Measurements from ENCODE around the gene PLXNA2.

Gene PLXNA2

GRCh38 chr1:208083715-208084085 is 160.5 kb downstream of the PLXNA2 start:
- DNase-seq (ENCODE audit: low read depth), result no peak
- no peak overlapping the region for H3K4me3 ChIP-seq (replicated peaks; ENCODE audit: low read depth, low read length)
- TF ChIP-seq CTCF (IDR thresholded peaks at IDR 0.05; ENCODE audit: low read length, missing control alignments), result no peak

DNA sequence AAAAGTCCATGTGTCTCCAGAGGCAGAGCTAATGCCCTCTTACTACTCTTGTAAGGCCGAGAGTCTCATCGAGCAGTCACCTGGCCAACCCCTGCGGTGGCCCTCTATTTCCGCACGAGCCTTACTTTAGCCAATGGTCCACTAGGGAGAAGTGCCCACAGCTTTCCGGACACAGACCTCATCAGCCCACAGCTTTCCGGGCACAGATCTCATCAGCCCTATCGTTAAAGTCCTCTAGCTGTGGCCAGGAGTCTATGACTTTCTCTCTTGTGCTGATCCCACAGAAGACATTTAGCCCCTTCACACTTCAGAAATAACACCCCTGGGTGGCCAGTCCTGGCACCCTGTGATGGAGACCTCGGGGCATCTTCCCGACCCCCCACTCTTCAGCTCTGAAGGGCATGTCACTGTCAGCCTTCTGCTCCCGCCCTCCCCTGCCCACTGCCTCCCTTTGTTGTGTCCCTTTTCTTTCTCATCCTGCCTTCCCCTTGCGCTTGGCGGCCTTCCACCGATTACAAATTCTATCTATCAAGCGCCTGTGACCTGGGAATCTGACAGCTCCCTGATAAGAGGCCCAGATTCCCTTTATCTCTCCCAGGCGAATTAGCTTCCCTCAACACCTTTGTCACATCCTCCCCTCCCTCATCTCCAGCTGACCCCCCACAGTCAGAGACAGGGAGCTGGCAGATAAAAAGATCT is 161.0 kb downstream of the PLXNA2 start:
- TF ChIP-seq CTCF (IDR thresholded peaks at IDR 0.05; ENCODE audit: low read length, missing control alignments), result no peak
- DNase-seq (ENCODE audit: low read depth), result no peak
- no peak overlapping the region for H3K4me3 ChIP-seq (replicated peaks; ENCODE audit: low read depth, low read length)

GRCh38 chr1:208081972-208082371 is 162.2 kb downstream of the PLXNA2 start:
- no peak for DNase-seq (ENCODE audit: low read depth)
- TF ChIP-seq CTCF (IDR thresholded peaks at IDR 0.05; ENCODE audit: low read length, missing control alignments), result no peak
- no peak overlapping the region for H3K4me3 ChIP-seq (replicated peaks; ENCODE audit: low read depth, low read length)

GRCh38 chr1:208080396-208081286 is 163.5 kb downstream of the PLXNA2 start:
- no peak for DNase-seq (ENCODE audit: low read depth)
- no peak overlapping the region for H3K4me3 ChIP-seq (replicated peaks; ENCODE audit: low read depth, low read length)
- TF ChIP-seq CTCF (IDR thresholded peaks at IDR 0.05; ENCODE audit: low read length, missing control alignments), result no peak

DNA sequence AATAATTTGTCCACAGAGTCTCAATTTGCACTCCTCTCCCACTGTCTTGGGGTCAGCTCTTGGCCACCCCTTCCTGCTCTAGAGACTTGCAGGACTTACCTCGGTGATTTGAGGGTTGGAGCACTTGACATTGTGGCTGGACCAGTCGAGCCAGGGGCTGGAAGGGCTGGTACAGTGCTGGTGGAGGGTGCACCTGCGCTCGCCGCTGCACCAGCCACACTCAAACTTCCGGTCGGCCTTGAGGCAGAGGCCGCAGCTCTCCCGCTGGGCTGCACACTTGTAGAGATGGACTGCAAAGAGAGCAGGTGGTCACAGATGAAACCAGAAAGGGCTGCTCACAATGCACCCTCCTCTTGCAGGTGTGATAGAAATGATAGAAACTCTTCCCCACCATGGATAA is 165.0 kb downstream of the PLXNA2 start:
- DNase-seq (ENCODE audit: low read depth), result no peak
- no peak overlapping the region for H3K4me3 ChIP-seq (replicated peaks; ENCODE audit: low read depth, low read length)
- no peak for TF ChIP-seq CTCF (IDR thresholded peaks at IDR 0.05; ENCODE audit: low read length, missing control alignments)

DNA sequence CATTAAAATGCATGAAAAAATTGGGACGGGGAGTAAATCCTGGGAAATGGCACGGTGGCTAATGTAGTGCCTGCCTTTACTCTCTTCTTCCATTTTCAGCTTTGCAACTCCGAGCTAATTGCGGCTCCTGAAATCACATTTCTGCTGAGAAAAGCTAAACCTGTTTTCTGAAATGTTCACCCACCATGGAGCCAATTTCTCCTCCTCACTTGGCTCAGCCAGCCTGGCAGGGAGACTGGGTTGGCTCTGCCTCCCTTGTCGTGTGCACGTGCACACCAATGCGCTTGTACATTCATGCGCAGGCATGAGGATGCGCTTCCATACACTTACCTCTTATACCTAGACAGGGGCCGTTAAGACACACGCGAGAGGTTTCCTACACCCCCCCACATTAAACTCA is 165.4 kb downstream of the PLXNA2 start:
- no peak overlapping the region for H3K4me3 ChIP-seq (replicated peaks; ENCODE audit: low read depth, low read length)
- TF ChIP-seq CTCF (IDR thresholded peaks at IDR 0.05; ENCODE audit: low read length, missing control alignments), result no peak
- no peak for DNase-seq (ENCODE audit: low read depth)
